Measurements from ENCODE around the gene NHERF1. TPM values are rescaled to one million over a fixed set of nuclear protein-coding genes. Genes with fewer than 3 reads are reported as not detected.

Gene NHERF1
- total RNA-seq, 2 donors from 2014 or later: 84.1 to 133 TPM

DNA sequence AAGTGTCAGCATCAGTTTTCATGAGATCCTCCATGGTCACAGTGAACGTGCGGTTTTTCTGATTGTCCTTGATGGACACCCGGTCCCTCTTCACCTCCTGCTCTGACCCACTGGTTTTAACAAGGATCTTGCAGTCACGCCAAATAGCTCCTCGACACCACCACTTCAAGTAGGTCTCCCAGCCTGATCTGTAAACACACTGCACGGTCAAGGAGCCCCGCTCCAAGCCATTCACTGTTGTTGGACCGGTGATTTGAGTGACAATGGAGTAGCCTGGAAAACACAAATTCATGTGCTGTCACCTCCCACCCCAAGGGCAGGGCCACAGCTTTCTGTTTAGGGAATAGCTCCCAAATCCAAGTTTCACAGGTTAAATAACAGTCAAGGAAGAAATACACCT lies 43.9 kb upstream of the NHERF1 start:
- Histone ChIP-seq H3K9me3 (no peaks in the 10 kb centered on the region), H3K27me3 (replicated peaks; ENCODE audit: insufficient read depth) (no peaks in the 10 kb centered on the region), H3K27ac (no peak overlapping the region), H3K4me1 (replicated peaks) (no peaks in the 10 kb centered on the region), H3K36me3 (no peaks in the 10 kb centered on the region), H3K4me3 (no peak overlapping the region)
- TF ChIP-seq POLR2AphosphoS5 (IDR thresholded peaks at IDR 0.05) (no peak), CTCF (IDR thresholded peaks at IDR 0.05) (no peak), POLR2A (IDR thresholded peaks at IDR 0.05) (no peak)
- DNase-seq (ENCODE audit: low spot score): no peak
- 87% methylated on average over 8 of the region's 8 CpGs for WGBS
- intact Hi-C loops (cut with DNase I): no loop called here

- WGBS: 69% methylated on average over 12 of the region's 12 CpGs
Measured at GRCh38 chr17:74711058-74711824, 37.2 kb upstream of the NHERF1 start.

GRCh38 chr17:74712301-74712700 lies 36.1 kb upstream of the NHERF1 start:
- H3K27me3 ChIP-seq (replicated peaks; ENCODE audit: insufficient read depth): no peaks in the 10 kb centered on the region
- no peak overlapping the region for H3K27ac ChIP-seq
- no peak for DNase-seq (ENCODE audit: low spot score)
- no peaks in the 10 kb centered on the region for H3K4me1 ChIP-seq (replicated peaks)
- TF ChIP-seq POLR2A (IDR thresholded peaks at IDR 0.05) (no peak), POLR2AphosphoS5 (IDR thresholded peaks at IDR 0.05) (no peak), CTCF (IDR thresholded peaks at IDR 0.05) (no peak)
- no peak overlapping the region for H3K4me3 ChIP-seq
- no peaks in the 10 kb centered on the region for H3K9me3 ChIP-seq
- no peaks in the 10 kb centered on the region for H3K36me3 ChIP-seq
- intact Hi-C loops (cut with DNase I): no loop called here
- 64% methylated on average over 7 of the region's 7 CpGs for WGBS

More at GRCh38 chr17:74711058-74711824, 37.2 kb upstream of the NHERF1 start:
- H3K27me3 ChIP-seq (replicated peaks; ENCODE audit: insufficient read depth): no peaks in the 10 kb centered on the region
- no peaks in the 10 kb centered on the region for H3K9me3 ChIP-seq
- H3K4me3 ChIP-seq: no peak overlapping the region
- no peaks in the 10 kb centered on the region for H3K36me3 ChIP-seq
- no peaks in the 10 kb centered on the region for H3K4me1 ChIP-seq (replicated peaks)
- intact Hi-C loops (cut with DNase I): no loop called here
- TF ChIP-seq POLR2A (IDR thresholded peaks at IDR 0.05) (no peak), CTCF (IDR thresholded peaks at IDR 0.05) (no peak), POLR2AphosphoS5 (IDR thresholded peaks at IDR 0.05) (no peak)
- no peak overlapping the region for H3K27ac ChIP-seq
- DNase-seq (ENCODE audit: low spot score): no peak

- no peaks in the 10 kb centered on the region for H3K9me3 ChIP-seq
- no peaks in the 10 kb centered on the region for H3K27me3 ChIP-seq (replicated peaks; ENCODE audit: insufficient read depth)
- intact Hi-C loops (cut with DNase I): no loop called here
- no peak for TF ChIP-seq CTCF (IDR thresholded peaks at IDR 0.05)
- TF ChIP-seq POLR2AphosphoS5 (IDR thresholded peaks at IDR 0.05): no peak
- no peak for TF ChIP-seq POLR2A (IDR thresholded peaks at IDR 0.05)
- no peaks in the 10 kb centered on the region for H3K36me3 ChIP-seq
- H3K27ac ChIP-seq: no peak within 1 kb of the TSS
- 79% methylated on average over 8 of the region's 8 CpGs for WGBS
- DNase-seq (ENCODE audit: low spot score): no peak
- H3K4me1 ChIP-seq (replicated peaks): no peaks in the 10 kb centered on the region
- no peak within 1 kb of the TSS for H3K4me3 ChIP-seq
Measured at GRCh38 chr17:74712756-74713155, 35.7 kb upstream of the NHERF1 start, which contains the start of gene CD300LF. TSS of gene CD300LF (minus strand) at chr17:74712923. CDS start at chr17:74712866, 57 bp downstream.

All from prostate gland (tissue), 2 donors.